PC-3 (cell line): ENCODE measurements around the gene KCTD16.

Source experiments
- CTCF ChIP-seq: fragments of 300-600 bp; sonication (generic); conservative IDR thresholded peaks from 2 replicates; pipeline ENCODE4 v1.5.1; 2017; ENCODE audit warnings: antibody characterized with exemption, low read depth, mild to moderate bottlenecking, low read length
- EZH2 ChIP-seq: fragments of 300-600 bp; sonication (generic); IDR thresholded peaks from one replicate; pipeline ENCODE4 v1.6.1; 2017; ENCODE audit warnings: antibody characterized with exemption, mild to moderate bottlenecking, low read length; ENCODE audit not compliant: unreplicated experiment

GRCh38 chr5:144484124-144484897 is 313.6 kb downstream of the KCTD16 start:
- TF ChIP-seq CTCF: no peak
- TF ChIP-seq EZH2: no peak
